HEK293 (cell line): ENCODE results near the gene FMN1.

Source experiments
- CTCF ChIA-PET: fragments of 350-600 bp; formaldehyde crosslinking; extraction: SDS; loops from one replicate; lab custom pipeline; 2021; ENCODE audit warnings: antibody characterized with exemption; lab: Yijun Ruan, JAX
- POLR2A ChIA-PET: fragments of 300-600 bp; formaldehyde crosslinking; extraction: SDS; loops from one replicate; lab custom pipeline; 2020; ENCODE audit warnings: antibody characterized with exemption, inconsistent platforms; lab: Yijun Ruan, JAX
- H3K27ac ChIP-seq: fragments of 200-500 bp; sonication (Bioruptor generic); 2 replicates; pipeline ENCODE4 v1.5.1; 2014; ENCODE audit warnings: low read depth, low read length, control low read depth, inconsistent platforms; ENCODE audit errors: extremely low read depth
- H3K36me3 ChIP-seq, 2 experiments: fragments of 200-500 bp in 1 of 2; sonication (Bioruptor generic) in 1 of 2; 1 replicate in 1 of 2; 2 replicates in 1 of 2; pipeline ENCODE4 v1.5.1; 2014 to 2017; ENCODE audit warnings: inconsistent platforms in 2 of 2, low read length in 2 of 2; ENCODE audit not compliant: control insufficient read depth in 2 of 2, insufficient read depth in 1 of 2
- H3K4me1 ChIP-seq: fragments of 200-500 bp; sonication (Bioruptor generic); 2 replicates; pipeline ENCODE4 v1.5.1; 2014; ENCODE audit warnings: mild to moderate bottlenecking, low read length, inconsistent platforms; ENCODE audit not compliant: control insufficient read depth, insufficient read depth
- H3K4me3 ChIP-seq: 2 replicates; pipeline ENCODE4 v1.5.1; 2011; ENCODE audit warnings: low read depth, mild to moderate bottlenecking, control low read depth, low read length, moderate library complexity
- H3K9me3 ChIP-seq: fragments of 200-500 bp; sonication (Bioruptor generic); 2 replicates; pipeline ENCODE4 v1.5.1; 2014; ENCODE audit warnings: low read depth, low read length, inconsistent platforms; ENCODE audit not compliant: control insufficient read depth, insufficient read depth
- GLIS2 ChIP-seq: fragments of 450-650 bp; formaldehyde crosslinking; IDR thresholded peaks from 2 replicates; pipeline ENCODE4 v1.5.1; 2016; ENCODE audit warnings: missing biosample characterization, missing genetic modification characterization
- SP7 ChIP-seq: fragments of 450-650 bp; formaldehyde crosslinking; IDR thresholded peaks from 2 replicates; pipeline ENCODE4 v1.5.1; 2016; ENCODE audit warnings: missing biosample characterization, missing genetic modification characterization
- ZBTB7A ChIP-seq: fragments of 450-650 bp; formaldehyde crosslinking; IDR thresholded peaks from 2 replicates; pipeline ENCODE4 v1.5.1; 2016; ENCODE audit warnings: low read depth, missing biosample characterization, missing genetic modification characterization
- ZNF169 ChIP-seq: fragments of 450-650 bp; formaldehyde crosslinking; IDR thresholded peaks from 2 replicates; pipeline ENCODE4 v1.5.1; 2016; ENCODE audit warnings: missing biosample characterization, missing genetic modification characterization
- ZNF2 ChIP-seq: fragments of 450-650 bp; formaldehyde crosslinking; IDR thresholded peaks from 2 replicates; pipeline ENCODE4 v1.5.1; 2016; ENCODE audit warnings: missing biosample characterization, missing genetic modification characterization
- ZNF600 ChIP-seq: fragments of 450-650 bp; formaldehyde crosslinking; IDR thresholded peaks from 2 replicates; pipeline ENCODE4 v1.5.1; 2016; ENCODE audit warnings: missing biosample characterization, missing genetic modification characterization
- TF ChIP-seq, protein P1 (sequence below): fragments of 450-650 bp; formaldehyde crosslinking; conservative IDR thresholded peaks from 2 replicates; pipeline ENCODE4 v1.5.1; 2016; ENCODE audit warnings: low read depth, missing biosample characterization, missing genetic modification characterization
- TF ChIP-seq, protein P2 (sequence below): fragments of 450-650 bp; formaldehyde crosslinking; IDR thresholded peaks from 2 replicates; pipeline ENCODE4 v1.5.1; 2016; ENCODE audit warnings: missing biosample characterization, missing genetic modification characterization
- TF ChIP-seq, protein P3 (sequence below): fragments of 450-650 bp; formaldehyde crosslinking; IDR thresholded peaks from 2 replicates; pipeline ENCODE4 v1.5.1; 2016; ENCODE audit warnings: missing biosample characterization, missing genetic modification characterization
- TF ChIP-seq, protein P4 (sequence below): fragments of 450-650 bp; formaldehyde crosslinking; IDR thresholded peaks from 2 replicates; pipeline ENCODE4 v1.5.1; 2016; ENCODE audit warnings: missing biosample characterization, missing genetic modification characterization

FMN1 gene

DNA sequence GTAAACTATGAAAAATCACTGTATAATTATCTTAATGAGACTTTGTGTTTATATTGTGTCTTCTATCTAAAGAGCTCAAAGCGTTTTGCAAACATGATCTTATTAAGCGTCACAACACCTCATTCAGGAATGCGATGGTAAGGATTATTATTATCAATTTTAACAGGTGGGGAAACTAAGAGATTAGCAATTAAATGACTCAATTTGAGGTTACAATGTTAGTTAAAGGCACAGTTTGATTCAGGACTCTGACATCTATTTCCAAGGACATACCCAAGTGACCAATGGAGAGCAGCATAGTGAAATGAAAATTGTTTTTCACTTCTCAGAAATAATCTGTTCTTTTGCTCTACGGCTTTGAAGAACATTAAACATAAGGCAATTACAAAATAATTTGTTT, 74.6 kb downstream of the FMN1 start:
- H3K27ac ChIP-seq: no peak overlapping the region
- no peaks in the 10 kb centered on the region for H3K36me3 ChIP-seq
- H3K4me3 ChIP-seq: no peak overlapping the region
- ChIA-PET POLR2A (no interaction called here), CTCF (interaction anchor here (2.1 kb wide), 1 partner anchor 12 kb away, joined by 11 read pairs; no protein-coding TSS in a partner anchor)
- no peak for TF ChIP-seq ZNF2 (tag by site-specific recombination)
- TF ChIP-seq, protein P1, sequence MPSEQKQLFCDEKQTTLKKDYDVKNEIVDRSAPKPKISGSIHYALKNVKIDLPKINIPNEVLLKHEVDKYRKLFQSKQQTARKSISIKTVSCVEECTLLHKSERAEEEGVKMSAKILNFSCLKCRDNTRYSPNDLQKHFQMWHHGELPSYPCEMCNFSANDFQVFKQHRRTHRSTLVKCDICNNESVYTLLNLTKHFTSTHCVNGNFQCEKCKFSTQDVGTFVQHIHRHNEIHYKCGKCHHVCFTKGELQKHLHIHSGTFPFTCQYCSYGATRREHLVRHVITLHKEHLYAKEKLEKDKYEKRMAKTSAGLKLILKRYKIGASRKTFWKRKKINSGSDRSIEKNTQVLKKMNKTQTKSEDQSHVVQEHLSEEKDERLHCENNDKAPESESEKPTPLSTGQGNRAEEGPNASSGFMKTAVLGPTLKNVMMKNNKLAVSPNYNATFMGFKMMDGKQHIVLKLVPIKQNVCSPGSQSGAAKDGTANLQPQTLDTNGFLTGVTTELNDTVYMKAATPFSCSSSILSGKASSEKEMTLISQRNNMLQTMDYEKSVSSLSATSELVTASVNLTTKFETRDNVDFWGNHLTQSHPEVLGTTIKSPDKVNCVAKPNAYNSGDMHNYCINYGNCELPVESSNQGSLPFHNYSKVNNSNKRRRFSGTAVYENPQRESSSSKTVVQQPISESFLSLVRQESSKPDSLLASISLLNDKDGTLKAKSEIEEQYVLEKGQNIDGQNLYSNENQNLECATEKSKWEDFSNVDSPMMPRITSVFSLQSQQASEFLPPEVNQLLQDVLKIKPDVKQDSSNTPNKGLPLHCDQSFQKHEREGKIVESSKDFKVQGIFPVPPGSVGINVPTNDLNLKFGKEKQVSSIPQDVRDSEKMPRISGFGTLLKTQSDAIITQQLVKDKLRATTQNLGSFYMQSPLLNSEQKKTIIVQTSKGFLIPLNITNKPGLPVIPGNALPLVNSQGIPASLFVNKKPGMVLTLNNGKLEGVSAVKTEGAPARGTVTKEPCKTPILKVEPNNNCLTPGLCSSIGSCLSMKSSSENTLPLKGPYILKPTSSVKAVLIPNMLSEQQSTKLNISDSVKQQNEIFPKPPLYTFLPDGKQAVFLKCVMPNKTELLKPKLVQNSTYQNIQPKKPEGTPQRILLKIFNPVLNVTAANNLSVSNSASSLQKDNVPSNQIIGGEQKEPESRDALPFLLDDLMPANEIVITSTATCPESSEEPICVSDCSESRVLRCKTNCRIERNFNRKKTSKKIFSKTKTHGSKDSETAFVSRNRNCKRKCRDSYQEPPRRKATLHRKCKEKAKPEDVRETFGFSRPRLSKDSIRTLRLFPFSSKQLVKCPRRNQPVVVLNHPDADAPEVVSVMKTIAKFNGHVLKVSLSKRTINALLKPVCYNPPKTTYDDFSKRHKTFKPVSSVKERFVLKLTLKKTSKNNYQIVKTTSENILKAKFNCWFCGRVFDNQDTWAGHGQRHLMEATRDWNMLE: no peak
- TF ChIP-seq, protein P2, sequence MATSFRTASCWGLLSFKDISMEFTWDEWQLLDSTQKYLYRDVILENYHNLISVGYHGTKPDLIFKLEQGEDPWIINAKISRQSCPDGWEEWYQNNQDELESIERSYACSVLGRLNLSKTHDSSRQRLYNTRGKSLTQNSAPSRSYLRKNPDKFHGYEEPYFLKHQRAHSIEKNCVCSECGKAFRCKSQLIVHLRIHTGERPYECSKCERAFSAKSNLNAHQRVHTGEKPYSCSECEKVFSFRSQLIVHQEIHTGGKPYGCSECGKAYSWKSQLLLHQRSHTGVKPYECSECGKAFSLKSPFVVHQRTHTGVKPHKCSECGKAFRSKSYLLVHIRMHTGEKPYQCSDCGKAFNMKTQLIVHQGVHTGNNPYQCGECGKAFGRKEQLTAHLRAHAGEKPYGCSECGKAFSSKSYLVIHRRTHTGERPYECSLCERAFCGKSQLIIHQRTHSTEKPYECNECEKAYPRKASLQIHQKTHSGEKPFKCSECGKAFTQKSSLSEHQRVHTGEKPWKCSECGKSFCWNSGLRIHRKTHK (tag by site-specific recombination): no peak
- TF ChIP-seq, protein P3, sequence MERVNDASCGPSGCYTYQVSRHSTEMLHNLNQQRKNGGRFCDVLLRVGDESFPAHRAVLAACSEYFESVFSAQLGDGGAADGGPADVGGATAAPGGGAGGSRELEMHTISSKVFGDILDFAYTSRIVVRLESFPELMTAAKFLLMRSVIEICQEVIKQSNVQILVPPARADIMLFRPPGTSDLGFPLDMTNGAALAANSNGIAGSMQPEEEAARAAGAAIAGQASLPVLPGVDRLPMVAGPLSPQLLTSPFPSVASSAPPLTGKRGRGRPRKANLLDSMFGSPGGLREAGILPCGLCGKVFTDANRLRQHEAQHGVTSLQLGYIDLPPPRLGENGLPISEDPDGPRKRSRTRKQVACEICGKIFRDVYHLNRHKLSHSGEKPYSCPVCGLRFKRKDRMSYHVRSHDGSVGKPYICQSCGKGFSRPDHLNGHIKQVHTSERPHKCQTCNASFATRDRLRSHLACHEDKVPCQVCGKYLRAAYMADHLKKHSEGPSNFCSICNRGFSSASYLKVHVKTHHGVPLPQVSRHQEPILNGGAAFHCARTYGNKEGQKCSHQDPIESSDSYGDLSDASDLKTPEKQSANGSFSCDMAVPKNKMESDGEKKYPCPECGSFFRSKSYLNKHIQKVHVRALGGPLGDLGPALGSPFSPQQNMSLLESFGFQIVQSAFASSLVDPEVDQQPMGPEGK (tag by site-specific recombination): no peak
- peak; percentile 87 for TF ChIP-seq SP7 (tag by site-specific recombination)
- H3K9me3 ChIP-seq: no peaks in the 10 kb centered on the region
- no peaks in the 10 kb centered on the region for H3K4me1 ChIP-seq

DNA sequence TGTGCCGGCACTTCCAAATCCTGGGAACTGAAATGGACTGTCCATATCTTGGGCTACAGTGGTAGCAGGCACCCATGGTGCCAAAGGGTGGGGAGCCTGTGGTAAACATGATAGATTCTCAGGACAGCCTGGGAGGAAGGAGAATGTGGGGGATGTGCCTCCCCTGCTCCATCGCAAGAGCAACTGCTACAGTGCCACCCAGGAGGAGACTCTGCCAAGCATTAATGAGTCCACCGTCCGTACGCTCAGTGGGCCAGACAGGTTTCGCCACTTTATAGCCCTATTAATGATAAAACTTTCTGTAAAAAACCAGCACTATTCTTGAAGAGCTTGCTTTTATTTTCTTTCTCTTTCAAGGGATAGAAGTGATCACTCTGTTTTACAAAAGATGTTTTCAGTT, 75.2 kb downstream of the FMN1 start:
- H3K9me3 ChIP-seq: no peaks in the 10 kb centered on the region
- no peaks in the 10 kb centered on the region for H3K36me3 ChIP-seq
- H3K4me3 ChIP-seq: no peak overlapping the region
- ChIA-PET POLR2A (no interaction called here), CTCF (interaction anchor here (2.1 kb wide), 1 partner anchor 13 kb away, joined by 11 read pairs; no protein-coding TSS in a partner anchor)
- no peaks in the 10 kb centered on the region; the same call in 1 of the 2 replicates for H3K4me1 ChIP-seq
- TF ChIP-seq GLIS2 (tag by site-specific recombination) (peak; percentile 29; the same call in 1 of the 2 replicates), ZBTB7A (tag by site-specific recombination) (no peak), ZNF600 (tag by site-specific recombination) (peak; percentile 37; the same call in 1 of the 2 replicates), SP7 (tag by site-specific recombination) (no peak), ZNF169 (tag by site-specific recombination) (no peak)
- TF ChIP-seq, protein P4, sequence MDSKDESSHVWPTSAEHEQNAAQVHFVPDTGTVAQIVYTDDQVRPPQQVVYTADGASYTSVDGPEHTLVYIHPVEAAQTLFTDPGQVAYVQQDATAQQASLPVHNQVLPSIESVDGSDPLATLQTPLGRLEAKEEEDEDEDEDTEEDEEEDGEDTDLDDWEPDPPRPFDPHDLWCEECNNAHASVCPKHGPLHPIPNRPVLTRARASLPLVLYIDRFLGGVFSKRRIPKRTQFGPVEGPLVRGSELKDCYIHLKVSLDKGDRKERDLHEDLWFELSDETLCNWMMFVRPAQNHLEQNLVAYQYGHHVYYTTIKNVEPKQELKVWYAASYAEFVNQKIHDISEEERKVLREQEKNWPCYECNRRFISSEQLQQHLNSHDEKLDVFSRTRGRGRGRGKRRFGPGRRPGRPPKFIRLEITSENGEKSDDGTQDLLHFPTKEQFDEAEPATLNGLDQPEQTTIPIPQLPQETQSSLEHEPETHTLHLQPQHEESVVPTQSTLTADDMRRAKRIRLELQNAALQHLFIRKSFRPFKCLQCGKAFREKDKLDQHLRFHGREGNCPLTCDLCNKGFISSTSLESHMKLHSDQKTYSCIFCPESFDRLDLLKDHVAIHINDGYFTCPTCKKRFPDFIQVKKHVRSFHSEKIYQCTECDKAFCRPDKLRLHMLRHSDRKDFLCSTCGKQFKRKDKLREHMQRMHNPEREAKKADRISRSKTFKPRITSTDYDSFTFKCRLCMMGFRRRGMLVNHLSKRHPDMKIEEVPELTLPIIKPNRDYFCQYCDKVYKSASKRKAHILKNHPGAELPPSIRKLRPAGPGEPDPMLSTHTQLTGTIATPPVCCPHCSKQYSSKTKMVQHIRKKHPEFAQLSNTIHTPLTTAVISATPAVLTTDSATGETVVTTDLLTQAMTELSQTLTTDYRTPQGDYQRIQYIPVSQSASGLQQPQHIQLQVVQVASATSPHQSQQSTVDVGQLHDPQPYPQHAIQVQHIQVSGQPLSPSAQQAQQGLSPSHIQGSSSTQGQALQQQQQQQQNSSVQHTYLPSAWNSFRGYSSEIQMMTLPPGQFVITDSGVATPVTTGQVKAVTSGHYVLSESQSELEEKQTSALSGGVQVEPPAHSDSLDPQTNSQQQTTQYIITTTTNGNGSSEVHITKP (tag by site-specific recombination): 0 out of 2 replicates have a peak, but pooled peaks have one; percentile 11
- no peak overlapping the region for H3K27ac ChIP-seq
